Muscle of leg (tissue), 11 donors: ENCODE measurements around the gene PSRC1. TPM values are rescaled to one million over a fixed set of nuclear protein-coding genes. Genes with fewer than 3 reads are reported as not detected.
A peak's percentile ranks its signal among the peaks of the same experiment; 100 is the strongest.

Source experiments
- DNase-seq: peaks from one replicate; pipeline ENCODE4 v3.0.0; 2013
- H3K27ac ChIP-seq: one replicate; pipeline ENCODE4 v1.5.1; 2013; ENCODE audit warnings: mild to moderate bottlenecking, low read length, control low read depth
- H3K27me3 ChIP-seq: one replicate; pipeline ENCODE4 v1.6.1; 2013; ENCODE audit warnings: low read length; ENCODE audit not compliant: control insufficient read depth, insufficient read depth
- H3K36me3 ChIP-seq: one replicate; pipeline ENCODE4 v1.6.1; 2013; ENCODE audit warnings: low read length; ENCODE audit not compliant: control insufficient read depth, insufficient read depth
- H3K4me1 ChIP-seq: one replicate; pipeline ENCODE4 v1.6.1; 2013; ENCODE audit warnings: low read length; ENCODE audit not compliant: control insufficient read depth, insufficient read depth
- H3K4me3 ChIP-seq: one replicate; pipeline ENCODE4 v1.5.1; 2013; ENCODE audit warnings: low read length, control low read depth
- H3K9me3 ChIP-seq: replicated peaks from 2 replicates; pipeline ENCODE4 v1.6.1; 2013; ENCODE audit warnings: low read depth, low read length; ENCODE audit not compliant: control insufficient read depth
- WGBS: methylation state at CpG from one replicate; pipeline ENCODE4 v1.1.5; 2013; ENCODE audit warnings: missing lambda C conversion rate; ENCODE audit not compliant: insufficient coverage; 5-methylcytosine and 5-hydroxymethylcytosine counted together
- polyA plus RNA-seq, 8 donors: library from polyadenylated mRNA; unstranded; fragments of 120-200 nt; gene quantifications; one replicate each; pipeline versions ENCODE4 v1.2.1 to v1.2.3, GENCODE V29; 2013; ENCODE audit warnings: inconsistent platforms in 1 of 8, low replicate concordance in 1 of 8; ENCODE audit not compliant: insufficient read length in 8 of 8, insufficient read depth in 1 of 8
- total RNA-seq: library from RNA; stranded (reverse); fragments of 120-200 nt; gene quantifications from one replicate; pipeline ENCODE4 v1.2.4, GENCODE V29; 2013

The PSRC1 gene
- total and polyA plus RNA-seq, 9 donors: 11.4 to 19.1 (median 17.4) TPM

DNA sequence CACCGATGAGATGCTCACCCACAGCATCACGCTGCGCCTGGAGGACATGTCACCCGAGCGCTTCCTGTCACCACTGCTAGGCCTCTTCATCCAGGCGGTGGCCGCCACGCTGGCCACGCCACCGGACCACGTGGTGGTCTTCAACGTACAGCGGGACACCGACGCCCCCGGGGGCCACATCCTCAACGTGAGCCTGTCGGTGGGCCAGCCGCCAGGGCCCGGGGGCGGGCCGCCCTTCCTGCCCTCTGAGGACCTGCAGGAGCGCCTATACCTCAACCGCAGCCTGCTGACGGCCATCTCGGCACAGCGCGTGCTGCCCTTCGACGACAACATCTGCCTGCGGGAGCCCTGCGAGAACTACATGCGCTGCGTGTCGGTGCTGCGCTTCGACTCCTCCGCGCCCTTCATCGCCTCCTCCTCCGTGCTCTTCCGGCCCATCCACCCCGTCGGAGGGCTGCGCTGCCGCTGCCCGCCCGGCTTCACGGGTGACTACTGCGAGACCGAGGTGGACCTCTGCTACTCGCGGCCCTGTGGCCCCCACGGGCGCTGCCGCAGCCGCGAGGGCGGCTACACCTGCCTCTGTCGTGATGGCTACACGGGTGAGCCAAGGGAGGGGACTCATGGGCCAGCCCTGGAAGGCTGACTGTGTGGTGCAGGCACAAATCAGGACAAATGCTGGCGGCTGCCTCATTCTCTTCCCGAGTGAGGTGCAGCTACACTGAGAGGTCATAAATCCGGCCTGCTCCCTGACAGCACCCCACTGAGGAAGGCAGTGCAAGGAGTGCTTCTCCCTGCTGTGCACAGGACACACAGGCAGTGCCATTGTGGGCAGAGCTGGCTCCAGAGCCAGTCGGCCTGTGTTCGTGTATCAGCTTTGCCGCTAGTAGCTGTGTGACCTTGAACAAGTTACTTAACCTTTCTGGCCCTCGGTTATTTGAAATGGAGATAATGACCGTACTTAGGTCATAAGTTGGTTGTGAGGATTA is 24.2 kb downstream of the PSRC1 start:
- WGBS: 88% methylated on average over 69 of the region's 69 CpGs
- Histone ChIP-seq H3K27ac (no peak overlapping the region), H3K4me1 (peaks cover 21% of the 10 kb centered on the region), H3K9me3 (no peaks in the 10 kb centered on the region), H3K4me3 (no peak overlapping the region), H3K36me3 (no peaks in the 10 kb centered on the region), H3K27me3 (no peaks in the 10 kb centered on the region)
- DNase-seq: no peak

DNA sequence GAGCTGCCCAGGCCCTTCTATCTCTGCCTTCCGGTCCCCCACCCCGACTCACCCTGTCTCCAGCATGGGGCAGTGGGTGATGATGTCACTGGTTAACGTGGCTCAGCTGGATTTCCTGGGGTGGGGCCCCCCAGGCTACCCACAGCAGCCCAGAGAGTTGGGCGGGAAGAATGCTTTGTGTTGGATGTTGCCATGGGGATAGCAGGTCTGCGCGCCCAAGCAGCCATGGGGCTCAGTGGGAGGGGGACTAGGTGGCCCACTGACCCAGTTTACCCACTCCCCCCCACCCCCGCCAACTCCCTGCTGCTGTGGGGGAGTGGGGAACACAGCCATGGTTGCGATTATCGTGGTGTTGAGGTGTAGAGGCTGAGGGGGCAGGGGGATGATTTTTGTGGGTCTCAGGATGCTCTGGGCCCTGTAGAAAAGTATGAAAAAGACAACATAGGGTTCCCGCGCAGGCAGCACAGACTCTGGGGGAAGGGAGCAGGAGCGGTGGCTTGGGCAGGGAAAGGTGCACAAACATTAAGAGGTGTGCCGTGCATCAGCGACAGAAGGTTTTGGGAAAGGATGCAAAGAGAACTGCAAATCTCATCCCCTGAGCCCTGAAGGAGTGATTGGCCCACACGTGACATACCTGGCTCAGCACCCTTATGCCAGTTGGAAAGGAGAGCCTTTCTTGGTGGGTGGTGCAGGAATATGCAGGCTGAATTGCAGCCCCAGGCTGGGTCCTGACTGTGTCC is 25.1 kb downstream of the PSRC1 start:
- Histone ChIP-seq H3K9me3 (no peaks in the 10 kb centered on the region), H3K4me1 (peaks cover 30% of the 10 kb centered on the region), H3K36me3 (no peaks in the 10 kb centered on the region), H3K27me3 (no peaks in the 10 kb centered on the region), H3K27ac (no peak overlapping the region), H3K4me3 (no peak overlapping the region)
- DNase-seq: no peak
- 71% methylated on average over 8 of the region's 15 CpGs for WGBS

DNA sequence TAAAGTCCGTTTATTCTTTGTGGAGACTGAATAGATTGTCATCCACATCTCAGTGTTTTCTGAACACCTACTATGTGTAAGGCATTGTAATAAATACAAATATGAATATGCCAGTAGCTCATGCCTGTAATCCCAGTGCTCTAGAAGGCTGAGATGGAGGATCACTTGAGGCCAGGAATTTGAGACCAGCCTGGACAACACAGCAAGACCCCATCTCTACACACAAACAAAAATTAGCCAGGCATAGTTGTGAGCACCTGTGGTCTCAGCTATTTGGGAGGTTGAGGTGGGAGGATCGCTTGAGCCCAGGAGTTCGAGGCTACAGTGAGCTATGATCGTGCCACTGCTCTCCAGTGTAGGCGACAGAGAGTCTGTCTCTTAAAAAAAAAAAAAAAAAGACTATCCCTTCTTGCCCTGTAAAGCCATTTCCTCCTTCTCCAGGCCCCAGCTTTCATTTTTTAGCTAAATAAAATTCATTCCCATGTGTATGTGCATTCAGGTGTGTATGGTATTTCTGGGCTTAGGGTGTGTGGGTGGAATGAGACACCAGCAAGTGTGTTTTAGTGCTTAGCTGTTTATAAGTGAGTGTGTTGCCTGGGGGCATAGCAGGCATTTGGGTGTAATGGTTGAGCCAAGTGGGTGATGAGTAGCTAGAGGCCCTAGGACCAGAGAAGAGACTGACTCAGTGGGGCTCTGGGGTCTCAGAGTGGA is 25.8 kb downstream of the PSRC1 start:
- no peaks in the 10 kb centered on the region for H3K36me3 ChIP-seq
- H3K9me3 ChIP-seq: no peaks in the 10 kb centered on the region
- no peak overlapping the region for H3K4me3 ChIP-seq
- peaks cover 28% of the 10 kb centered on the region for H3K4me1 ChIP-seq
- H3K27me3 ChIP-seq: no peaks in the 10 kb centered on the region
- H3K27ac ChIP-seq: no peak overlapping the region
- WGBS: no CpG with 5 or more reads among the region's 5 CpGs
- no peak for DNase-seq

GRCh38 chr1:109256085-109256484 is 26.9 kb downstream of the PSRC1 start:
- Histone ChIP-seq H3K27me3 (no peaks in the 10 kb centered on the region), H3K4me1 (peaks cover 28% of the 10 kb centered on the region), H3K9me3 (no peaks in the 10 kb centered on the region), H3K36me3 (no peaks in the 10 kb centered on the region), H3K27ac (no peak overlapping the region), H3K4me3 (no peak overlapping the region)
- WGBS: 71% methylated on average over 5 of the region's 7 CpGs
- DNase-seq: no peak

DNA sequence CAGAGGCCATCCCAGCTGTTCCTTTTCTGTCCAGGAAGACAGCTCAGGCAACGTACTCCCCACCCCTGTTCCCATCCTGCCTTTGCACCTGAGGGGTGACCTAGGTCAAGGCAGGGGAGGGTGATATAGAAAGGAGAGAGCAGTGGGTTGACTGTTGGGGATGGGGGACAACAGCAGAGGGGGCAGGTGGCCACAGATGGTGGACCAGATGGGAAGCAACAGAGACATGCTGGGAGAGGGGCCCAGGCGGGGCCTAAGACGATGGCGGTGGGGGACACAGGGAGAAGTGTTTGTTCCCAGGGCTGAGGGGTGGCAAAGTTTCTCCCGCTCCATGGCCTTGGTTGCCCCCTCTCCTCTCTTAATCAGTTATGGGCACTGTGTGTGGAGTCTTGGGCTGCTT is 27.3 kb downstream of the PSRC1 start:
- DNase-seq: no peak
- WGBS: no CpG with 5 or more reads among the region's 5 CpGs

DNA sequence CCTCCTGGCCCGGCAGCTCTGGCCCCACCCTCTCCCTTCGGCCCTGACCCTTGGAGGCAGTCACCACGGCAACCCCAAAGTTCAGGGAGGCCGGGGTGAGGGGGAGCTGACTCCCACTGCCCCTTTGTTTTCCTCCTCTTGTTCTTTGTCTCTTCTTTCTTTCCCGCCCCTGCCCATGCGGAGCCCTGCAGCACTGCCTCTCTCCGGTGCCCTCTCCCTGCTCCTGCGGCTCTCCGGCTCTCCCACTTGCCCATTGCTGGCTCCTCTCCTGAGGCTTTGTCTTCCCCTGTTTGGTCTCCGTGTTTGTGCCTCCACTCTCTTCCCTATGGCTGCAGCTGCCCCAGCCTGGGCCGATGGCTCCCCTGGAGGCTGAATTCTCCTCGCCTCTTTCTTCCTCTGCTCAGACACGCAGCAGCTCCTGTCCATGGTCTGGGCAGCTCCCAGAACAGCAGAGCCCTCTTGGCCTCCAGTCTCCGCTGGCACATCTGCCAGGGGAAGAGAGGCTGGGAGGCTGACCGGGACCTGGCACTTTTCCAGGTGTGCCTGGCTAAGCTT is 27.8 kb downstream of the PSRC1 start:
- peaks cover 29% of the 10 kb centered on the region for H3K4me1 ChIP-seq
- WGBS: 41% methylated on average over 14 of the region's 15 CpGs
- H3K27me3 ChIP-seq: peaks cover 4% of the 10 kb centered on the region
- H3K9me3 ChIP-seq: no peaks in the 10 kb centered on the region
- DNase-seq: no peak
- H3K4me3 ChIP-seq: no peak overlapping the region
- no peak overlapping the region for H3K27ac ChIP-seq
- no peaks in the 10 kb centered on the region for H3K36me3 ChIP-seq

More for the DNA sequence above, 27.3 kb downstream of the PSRC1 start:
- H3K4me3 ChIP-seq: no peak overlapping the region
- no peak overlapping the region for H3K27ac ChIP-seq
- H3K27me3 ChIP-seq: no peaks in the 10 kb centered on the region
- H3K4me1 ChIP-seq: peaks cover 28% of the 10 kb centered on the region
- no peaks in the 10 kb centered on the region for H3K36me3 ChIP-seq
- no peaks in the 10 kb centered on the region for H3K9me3 ChIP-seq

DNA sequence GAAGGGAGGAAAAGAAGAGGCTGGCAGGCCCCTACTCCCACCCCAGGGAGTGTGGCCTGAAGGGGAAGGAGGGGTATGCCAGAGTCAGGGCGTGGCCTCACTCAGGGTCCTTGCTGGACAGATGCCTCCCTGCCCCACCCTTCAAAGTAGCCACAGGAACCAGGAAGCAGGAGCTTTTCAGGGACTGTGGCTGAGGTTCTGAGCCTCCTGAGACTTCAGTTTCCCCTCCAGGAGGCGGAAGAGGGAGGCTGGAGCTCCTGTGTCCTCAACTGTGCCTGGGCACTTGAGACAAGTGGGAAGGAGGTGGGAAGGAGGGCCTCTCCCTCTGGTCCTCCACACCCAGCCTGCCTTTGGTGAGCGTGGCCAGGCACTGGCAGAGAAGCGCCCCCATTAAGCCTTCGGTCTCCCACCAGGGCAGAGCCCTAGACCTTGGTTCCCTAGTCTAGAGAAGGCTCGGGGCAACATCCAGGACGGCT is 28.3 kb downstream of the PSRC1 start:
- Histone ChIP-seq H3K27me3 (peaks cover 7% of the 10 kb centered on the region), H3K27ac (peak overlapping the region; percentile 90), H3K4me3 (no peak overlapping the region), H3K4me1 (peaks cover 31% of the 10 kb centered on the region), H3K9me3 (no peaks in the 10 kb centered on the region), H3K36me3 (no peaks in the 10 kb centered on the region)
- DNase-seq: no peak
- WGBS: 49% methylated on average over 3 of the region's 7 CpGs

- Histone ChIP-seq H3K4me3 (peak overlapping the region; percentile 10), H3K27ac (peak overlapping the region; percentile 90), H3K36me3 (no peaks in the 10 kb centered on the region), H3K27me3 (peaks cover 7% of the 10 kb centered on the region), H3K9me3 (no peaks in the 10 kb centered on the region), H3K4me1 (peaks cover 34% of the 10 kb centered on the region)
- peak; percentile 74 for DNase-seq
- 11% methylated on average over 8 of the region's 9 CpGs for WGBS
Observed at GRCh38 chr1:109253803-109254620, 28.9 kb downstream of the PSRC1 start.
